ENCODE results near the gene RBP5.
A peak's percentile ranks its signal among the peaks of the same experiment; 100 is the strongest.

RBP5 gene

GRCh38 chr12:7099290-7099996 is 29.2 kb downstream of the RBP5 start:
- DNase-seq = no peak

GRCh38 chr12:7096979-7097378 is 31.7 kb downstream of the RBP5 start:
- no peak for DNase-seq

GRCh38 chr12:7096006-7096932 is 32.4 kb downstream of the RBP5 start:
- no peak for DNase-seq

GRCh38 chr12:7093892-7094291 is 34.8 kb downstream of the RBP5 start:
- DNase-seq = no peak

GRCh38 chr12:7093486-7093885 is 35.2 kb downstream of the RBP5 start:
- no peak for DNase-seq

- no peak for DNase-seq
These were observed 35.7 kb downstream of the RBP5 start for GRCh38 chr12:7092986-7093460.

- DNase-seq = peak; percentile 21
These were observed 36.3 kb downstream of the RBP5 start, which contains the start of gene C1R for GRCh38 chr12:7092229-7092985. C1R (minus strand) TSS chr12:7092445; CDS start chr12:7092388, 57 bp downstream.

GRCh38 chr12:7091660-7092228 is 36.9 kb downstream of the RBP5 start:
- no peak for DNase-seq

GRCh38 chr12:7091171-7091570 is 37.5 kb downstream of the RBP5 start:
- no peak for DNase-seq

GRCh38 chr12:7090222-7090998 is 38.3 kb downstream of the RBP5 start:
- no peak for DNase-seq

- DNase-seq = no peak
These were observed 39.4 kb downstream of the RBP5 start for GRCh38 chr12:7089196-7089871.

GRCh38 chr12:7083125-7083524 is 45.6 kb downstream of the RBP5 start:
- DNase-seq = no peak

- DNase-seq = no peak
These were observed 47.7 kb downstream of the RBP5 start for GRCh38 chr12:7081037-7081436.

- no peak for DNase-seq
These were observed 48.9 kb downstream of the RBP5 start for GRCh38 chr12:7079826-7080125.

GRCh38 chr12:7078163-7078562 is 50.5 kb downstream of the RBP5 start:
- DNase-seq = no peak

- no peak for DNase-seq
These were observed 52.2 kb downstream of the RBP5 start for GRCh38 chr12:7076493-7076892.

GRCh38 chr12:7075939-7076338 is 52.8 kb downstream of the RBP5 start:
- no peak for DNase-seq

- no peak for DNase-seq
These were observed 53.2 kb downstream of the RBP5 start for GRCh38 chr12:7075518-7075917.

- no peak for DNase-seq
These were observed 54.7 kb downstream of the RBP5 start for GRCh38 chr12:7073946-7074345.
